Keratinocyte (primary cell): ENCODE measurements around the gene ZBTB11. TPM values are rescaled to one million over a fixed set of nuclear protein-coding genes. Genes with fewer than 3 reads are reported as not detected.
A peak's percentile ranks its signal among the peaks of the same experiment; 100 is the strongest.

Experiments used
- DNase-seq: peaks from one replicate; pipeline ENCODE4 v3.0.0-alpha.2; 2011; ENCODE audit warnings: low read depth, missing footprints, low spot score
- FAIRE-seq: peaks from 2 replicates; lab custom pipeline; 2011; peaks lifted over from hg19 to GRCh38; lab: Jason Lieb, UNC
- H2AFZ ChIP-seq: 2 replicates; pipeline ENCODE4 v1.6.0; 2012; ENCODE audit warnings: low read length, control low read depth, inconsistent platforms; ENCODE audit not compliant: control insufficient read depth
- H3K27ac ChIP-seq: 2 replicates; pipeline ENCODE4 v1.5.1; 2011; ENCODE audit warnings: low read length; ENCODE audit not compliant: control insufficient read depth, insufficient read depth
- H3K27me3 ChIP-seq: 3 replicates; pipeline ENCODE4 v1.6.0; 2011; ENCODE audit warnings: low read length; ENCODE audit not compliant: control insufficient read depth, insufficient read depth; ENCODE audit errors: extremely low read depth
- H3K36me3 ChIP-seq, 2 experiments: 2 replicates in 1 of 2; 3 replicates in 1 of 2; pipeline ENCODE4 v1.5.1; 2011; ENCODE audit warnings: low read length in 2 of 2, mild to moderate bottlenecking in 1 of 2; ENCODE audit not compliant: control insufficient read depth in 2 of 2, insufficient read depth in 2 of 2; ENCODE audit errors: extremely low read depth in 1 of 2
- H3K4me1 ChIP-seq: 3 replicates; pipeline ENCODE4 v1.5.1; 2011; ENCODE audit warnings: low read length; ENCODE audit not compliant: control insufficient read depth, insufficient read depth; ENCODE audit errors: extremely low read depth
- H3K4me2 ChIP-seq: 3 replicates; pipeline ENCODE4 v1.6.0; 2011; ENCODE audit warnings: low read depth, low read length; ENCODE audit not compliant: control insufficient read depth, insufficient read depth; ENCODE audit errors: extremely low read depth
- H3K4me3 ChIP-seq, 3 experiments: fragments of 200-600 bp in 1 of 3; sonication (generic) in 1 of 3; 2 replicates in 2 of 3; 3 replicates in 1 of 3; pipeline ENCODE4 v1.5.1; 2011 to 2016; ENCODE audit warnings: low read length in 3 of 3, mild to moderate bottlenecking in 3 of 3, control low read depth in 2 of 3, inconsistent platforms in 1 of 3, low read depth in 1 of 3, mixed read lengths in 1 of 3, mixed run types in 1 of 3, moderate library complexity in 1 of 3; ENCODE audit not compliant: control insufficient read depth in 2 of 3, insufficient read depth in 2 of 3; ENCODE audit errors: extremely low read depth in 1 of 3
- H3K79me2 ChIP-seq: 2 replicates; pipeline ENCODE4 v1.6.0; 2012; ENCODE audit warnings: low read length; ENCODE audit not compliant: control insufficient read depth, insufficient read depth
- H3K9ac ChIP-seq: 3 replicates; pipeline ENCODE4 v1.6.0; 2011; ENCODE audit warnings: low read length; ENCODE audit not compliant: control insufficient read depth, insufficient read depth; ENCODE audit errors: extremely low read depth
- H3K9me1 ChIP-seq: 3 replicates; pipeline ENCODE4 v1.6.0; 2011; ENCODE audit warnings: low read length; ENCODE audit not compliant: control insufficient read depth, insufficient read depth; ENCODE audit errors: extremely low read depth
- H3K9me3 ChIP-seq: 2 replicates; pipeline ENCODE4 v1.5.1; 2012; ENCODE audit warnings: low read depth, low read length; ENCODE audit not compliant: control insufficient read depth
- H4K20me1 ChIP-seq: 3 replicates; pipeline ENCODE4 v1.6.0; 2011; ENCODE audit warnings: low read length; ENCODE audit not compliant: control insufficient read depth, insufficient read depth; ENCODE audit errors: extremely low read depth
- EZH2 ChIP-seq: IDR thresholded peaks from one replicate; pipeline ENCODE4 v1.6.1; 2012; ENCODE audit warnings: inconsistent platforms, mild to moderate bottlenecking, low read length, moderate library complexity
- dilution Hi-C: fragments of 300-500 bp; cut with MboI; formaldehyde crosslinking; loops from one replicate; pipeline ENCODE4 v1.7.0; 2020; ENCODE audit warnings: low sequenced_read_pairs; ENCODE audit not compliant: extremely low pct_ligation_motif_present
- polyA plus RNA-seq, 5 experiments: library from polyadenylated mRNA; depleted of rRNA in 3 of 5; stranded (reverse) in 3 of 5; stranded (forward) in 1 of 5; unstranded in 1 of 5; fragments of >200 nt; gene quantifications; 1 replicate in 1 of 5; 2 replicates in 3 of 5; 3 replicates in 1 of 5; pipeline versions ENCODE4 v1.2.1 to v1.2.3, GENCODE V29; 2011 to 2012; ENCODE audit warnings: missing spikeins in 2 of 5, low read depth in 1 of 5, low replicate concordance in 1 of 5
- TF ChIP-seq, protein P1 (sequence below), 3 experiments: IDR thresholded peaks in 1 of 3; conservative IDR thresholded peaks in 1 of 3; optimal IDR thresholded peaks in 1 of 3; 2 replicates in 2 of 3; 3 replicates in 1 of 3; pipeline versions ENCODE3 to v1.5.1; 2011; ENCODE audit warnings: low read length in 3 of 3, mild to moderate bottlenecking in 3 of 3, moderate library complexity in 2 of 3, control low read depth in 1 of 3, inconsistent platforms in 1 of 3; ENCODE audit not compliant: insufficient read depth in 2 of 3; ENCODE audit errors: extremely low read depth in 1 of 3

ZBTB11 gene
- polyA plus RNA-seq, 1 donor (not counting 4 experiments of a cell fraction or from before 2014, with no cell fraction given) = 19.7 TPM

DNA sequence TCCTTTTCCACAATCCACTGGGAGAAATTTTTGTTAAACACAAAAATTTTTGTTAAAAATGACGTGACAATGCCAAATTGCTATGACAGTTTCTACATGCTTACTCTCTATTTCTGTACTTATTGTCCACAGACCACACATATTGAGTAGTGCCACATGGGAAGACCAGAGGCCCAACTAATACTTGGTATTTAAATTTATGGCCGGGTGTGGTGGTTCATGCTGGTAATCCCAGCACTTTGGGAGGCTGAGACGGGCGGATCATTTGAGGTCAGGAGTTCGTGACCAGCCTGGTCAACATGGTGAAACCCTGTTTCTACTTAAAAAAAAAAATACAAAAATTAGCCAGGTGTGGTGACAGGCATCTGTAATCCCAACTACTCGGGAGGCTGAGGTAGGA lies 20.3 kb downstream of the ZBTB11 start:
- Histone ChIP-seq H3K4me1 (no peaks in the 10 kb centered on the region), H3K9me1 (no peaks in the 10 kb centered on the region), H3K36me3 (peaks cover 9 to 20% of the 10 kb centered on the region in 2 experiments), H2AFZ (no peak overlapping the region), H3K79me2 (no peaks in the 10 kb centered on the region), H3K9me3 (no peaks in the 10 kb centered on the region), H3K27me3 (no peaks in the 10 kb centered on the region), H3K9ac (no peak overlapping the region), H3K27ac (no peak overlapping the region), H3K4me3 (no peak overlapping the region), H4K20me1 (no peaks in the 10 kb centered on the region), H3K4me2 (no peak overlapping the region)
- TF ChIP-seq EZH2 = no peak
- TF ChIP-seq, protein P1, sequence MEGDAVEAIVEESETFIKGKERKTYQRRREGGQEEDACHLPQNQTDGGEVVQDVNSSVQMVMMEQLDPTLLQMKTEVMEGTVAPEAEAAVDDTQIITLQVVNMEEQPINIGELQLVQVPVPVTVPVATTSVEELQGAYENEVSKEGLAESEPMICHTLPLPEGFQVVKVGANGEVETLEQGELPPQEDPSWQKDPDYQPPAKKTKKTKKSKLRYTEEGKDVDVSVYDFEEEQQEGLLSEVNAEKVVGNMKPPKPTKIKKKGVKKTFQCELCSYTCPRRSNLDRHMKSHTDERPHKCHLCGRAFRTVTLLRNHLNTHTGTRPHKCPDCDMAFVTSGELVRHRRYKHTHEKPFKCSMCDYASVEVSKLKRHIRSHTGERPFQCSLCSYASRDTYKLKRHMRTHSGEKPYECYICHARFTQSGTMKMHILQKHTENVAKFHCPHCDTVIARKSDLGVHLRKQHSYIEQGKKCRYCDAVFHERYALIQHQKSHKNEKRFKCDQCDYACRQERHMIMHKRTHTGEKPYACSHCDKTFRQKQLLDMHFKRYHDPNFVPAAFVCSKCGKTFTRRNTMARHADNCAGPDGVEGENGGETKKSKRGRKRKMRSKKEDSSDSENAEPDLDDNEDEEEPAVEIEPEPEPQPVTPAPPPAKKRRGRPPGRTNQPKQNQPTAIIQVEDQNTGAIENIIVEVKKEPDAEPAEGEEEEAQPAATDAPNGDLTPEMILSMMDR (optimal IDR thresholded peaks at IDR 0.05 in 1 of 3, IDR thresholded peaks at IDR 0.05 in 1 of 3, conservative IDR thresholded peaks at IDR 0.05 in 1 of 3; ENCODE audit: extremely low read depth in 1 of 3, insufficient read depth in 2 of 3, low read length in 3 of 3) = no peak
- FAIRE-seq = no peak
- dilution Hi-C loops = no loop called here
- DNase-seq = no peak

- DNase-seq = no peak
- dilution Hi-C loops = no loop called here
- Histone ChIP-seq H3K4me1 (peaks cover 29% of the 10 kb centered on the region), H3K27me3 (no peaks in the 10 kb centered on the region), H3K9ac (no peak overlapping the region), H3K9me1 (no peaks in the 10 kb centered on the region), H3K4me2 (no peak overlapping the region), H3K27ac (peak overlapping the region; percentile 22), H3K4me3 (no peak overlapping the region), H3K36me3 (peaks cover 2 to 12% of the 10 kb centered on the region in 2 experiments), H3K79me2 (no peaks in the 10 kb centered on the region), H4K20me1 (no peaks in the 10 kb centered on the region), H2AFZ (no peak overlapping the region), H3K9me3 (no peaks in the 10 kb centered on the region)
- TF ChIP-seq, protein P1 (optimal IDR thresholded peaks at IDR 0.05 in 1 of 3, IDR thresholded peaks at IDR 0.05 in 1 of 3, conservative IDR thresholded peaks at IDR 0.05 in 1 of 3; ENCODE audit: extremely low read depth in 1 of 3, insufficient read depth in 2 of 3, low read length in 3 of 3) = no peak
- no peak for TF ChIP-seq EZH2
- FAIRE-seq = peak; percentile 87
Measured at GRCh38 chr3:101646726-101647125, 30.2 kb downstream of the ZBTB11 start.
